Ureter (tissue), 1 donor: ENCODE measurements around the gene SEC24B. TPM values are rescaled to one million over a fixed set of nuclear protein-coding genes. Genes with fewer than 3 reads are reported as not detected.
"Not testable (repeated sequence)": the region's sequence is repeated elsewhere in the genome, so short reads cannot be mapped to it uniquely, and the experiment has no call there.

Experiments
- DNase-seq: peaks from one replicate; pipeline ENCODE4 v3.0.0-alpha.2; 2020; ENCODE audit warnings: low spot score
- total RNA-seq: library from RNA; stranded (reverse); gene quantifications from one replicate; pipeline ENCODE4 v1.2.4, GENCODE V29; 2023
- donor health status: DM: yes; HTN: yes; CAD: no.

The SEC24B gene
- total RNA-seq, 1 donor from 2014 or later, result 45.2 TPM

DNA sequence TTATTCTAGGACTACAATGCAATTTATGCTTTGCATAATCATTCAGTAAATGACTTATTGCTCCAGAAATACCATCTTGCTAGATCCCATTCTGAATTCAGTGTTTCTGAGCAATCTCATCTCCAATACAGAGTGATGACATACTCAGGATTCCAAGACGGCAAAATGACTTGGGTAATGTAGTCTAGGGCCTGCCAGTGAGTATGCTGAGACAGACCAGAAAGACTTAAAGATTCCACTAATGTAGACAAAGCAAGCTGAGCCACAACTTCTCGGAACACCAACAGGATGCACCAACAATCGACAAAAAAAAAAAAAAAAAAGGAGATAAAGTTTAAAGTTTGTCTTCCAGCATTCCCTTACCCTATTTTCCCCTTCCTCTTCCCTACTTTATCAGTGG, 919 bp upstream of the SEC24B start:
- DNase-seq, result no peak

GRCh38 chr4:109434007-109434971, 674 bp downstream of the SEC24B start:
- peak; percentile 48 for DNase-seq

GRCh38 chr4:109435635-109436034, 2.0 kb downstream of the SEC24B start:
- no peak for DNase-seq

- DNase-seq, result no peak
Observed at GRCh38 chr4:109436504-109436903, 2.9 kb downstream of the SEC24B start.

DNA sequence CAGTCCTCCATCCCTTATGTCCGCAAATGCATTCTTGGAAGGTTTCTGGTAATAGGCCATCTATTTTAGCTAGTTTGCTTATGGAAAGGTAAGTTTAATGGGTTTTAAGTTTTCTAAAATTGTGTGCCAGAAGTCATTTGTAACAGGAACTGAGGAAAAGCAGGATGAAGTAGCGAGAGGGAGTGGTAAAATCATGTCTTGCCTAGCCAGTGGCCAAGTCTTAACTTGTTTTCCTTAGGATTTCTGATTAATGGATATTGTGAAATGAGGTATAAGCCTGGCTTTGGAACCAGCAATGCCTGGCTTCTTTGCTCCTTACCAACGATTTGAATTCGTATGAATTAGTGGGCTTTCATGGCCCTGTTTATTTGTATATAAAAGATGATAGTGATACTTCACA, 7.3 kb downstream of the SEC24B start:
- no peak for DNase-seq

GRCh38 chr4:109441862-109442458, 8.3 kb downstream of the SEC24B start:
- no peak for DNase-seq

DNA sequence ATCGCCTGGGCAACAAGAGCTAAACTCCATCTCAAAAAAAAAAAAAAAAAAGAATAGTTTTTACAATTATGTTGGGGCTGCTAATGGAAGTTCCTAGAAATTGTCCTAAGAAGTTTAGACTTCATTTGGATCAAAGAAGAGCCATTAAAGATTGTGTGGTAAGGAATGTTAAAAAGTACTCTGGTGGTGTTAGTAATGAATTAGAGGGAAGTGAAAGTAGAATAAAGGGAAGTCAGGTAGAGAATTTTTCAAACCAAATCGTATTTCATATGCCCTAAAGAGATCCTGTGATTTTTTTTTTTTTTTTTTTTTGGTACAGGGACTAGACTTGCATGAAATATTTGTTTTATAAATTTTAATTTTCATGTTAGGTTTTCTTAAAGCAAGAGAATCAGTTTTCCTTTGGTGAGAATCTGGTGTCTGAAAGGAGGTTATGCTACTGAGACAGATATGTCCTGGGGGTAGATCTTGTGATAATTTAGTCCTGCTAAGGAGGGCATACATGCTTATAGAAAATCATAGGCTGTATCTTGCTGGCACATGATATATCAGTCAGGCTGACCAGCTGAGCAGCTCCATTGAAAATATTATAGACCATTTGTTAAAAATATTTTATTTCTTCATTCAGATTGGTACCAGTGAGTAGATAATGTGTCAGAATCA, 10.7 kb downstream of the SEC24B start:
- no peak for DNase-seq

DNA sequence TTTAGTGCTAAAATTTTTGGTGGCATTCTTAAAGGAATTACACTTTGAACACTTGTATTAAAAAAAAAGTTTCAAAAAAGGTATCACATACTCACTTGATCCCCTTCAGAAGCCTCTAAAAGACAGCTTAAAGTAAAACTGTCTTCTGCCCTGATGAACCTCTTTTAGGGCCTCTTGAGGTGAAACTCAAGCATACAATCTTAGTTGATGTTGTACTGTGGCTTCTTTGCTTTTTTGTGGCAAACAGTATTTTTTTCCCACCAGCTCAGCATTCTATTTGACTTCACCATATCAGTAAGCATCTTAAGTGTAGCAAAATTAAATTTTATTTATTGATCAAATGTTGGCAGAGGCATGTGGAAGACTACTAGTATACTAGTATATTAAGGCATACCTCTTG, 13.7 kb downstream of the SEC24B start:
- no peak for DNase-seq

DNA sequence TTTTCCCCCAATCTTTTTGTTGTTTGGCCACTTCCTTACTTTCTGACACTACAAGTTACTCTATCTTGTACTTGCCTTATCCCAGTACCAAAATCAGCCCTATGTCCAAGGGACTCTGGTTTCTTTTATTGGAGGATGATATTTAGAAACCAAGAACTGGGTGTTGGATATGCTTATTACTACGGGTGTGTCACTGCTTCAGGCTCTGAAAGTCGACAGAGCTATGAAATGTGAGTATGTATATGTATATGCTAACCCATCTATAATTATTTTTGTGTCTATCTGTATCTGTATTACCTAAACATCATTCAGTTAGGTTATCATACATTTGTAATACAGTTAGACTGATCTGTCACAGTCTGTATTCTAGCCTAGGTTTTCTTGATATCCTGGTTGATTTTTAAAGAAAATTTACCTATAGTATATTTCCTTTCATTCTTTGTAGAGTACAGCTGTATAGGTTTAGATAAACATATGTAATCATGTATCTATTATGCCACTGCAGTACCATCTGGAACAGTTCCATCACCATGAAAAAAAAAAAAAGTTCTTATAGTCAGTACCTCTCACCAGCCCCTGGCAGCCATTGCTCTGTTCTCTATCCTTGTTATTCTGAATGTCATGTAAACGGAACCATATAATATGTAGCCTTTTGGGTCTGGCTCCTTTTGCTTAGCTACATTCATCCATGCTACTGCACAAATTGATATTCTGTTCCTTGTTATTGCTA, 18.1 kb downstream of the SEC24B start:
- no peak for DNase-seq

- not testable (repeated sequence) for DNase-seq
Observed at GRCh38 chr4:109453110-109453509, 19.5 kb downstream of the SEC24B start.

DNA sequence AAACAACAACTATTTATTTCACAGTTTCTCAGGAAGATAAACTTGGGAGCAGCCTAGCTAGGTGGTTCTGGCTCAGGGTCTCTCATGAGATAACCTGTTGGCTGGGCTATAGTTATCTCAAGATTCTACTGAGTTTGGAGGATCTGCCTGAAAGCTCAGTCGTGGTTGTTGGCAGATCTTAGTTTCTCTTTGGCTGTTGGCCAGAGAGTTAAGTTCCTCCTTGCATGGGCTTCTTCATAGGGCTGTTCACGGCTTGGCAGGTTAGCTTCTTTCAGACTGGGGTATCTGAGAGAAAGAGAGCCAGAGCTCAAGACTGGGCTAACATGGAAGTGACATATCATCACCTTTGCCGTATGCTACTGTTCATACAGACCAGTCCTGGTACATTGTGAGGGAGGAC, 28.7 kb downstream of the SEC24B start:
- DNase-seq, result no peak

- no peak for DNase-seq
Observed at GRCh38 chr4:109462802-109463201, 29.2 kb downstream of the SEC24B start.

DNA sequence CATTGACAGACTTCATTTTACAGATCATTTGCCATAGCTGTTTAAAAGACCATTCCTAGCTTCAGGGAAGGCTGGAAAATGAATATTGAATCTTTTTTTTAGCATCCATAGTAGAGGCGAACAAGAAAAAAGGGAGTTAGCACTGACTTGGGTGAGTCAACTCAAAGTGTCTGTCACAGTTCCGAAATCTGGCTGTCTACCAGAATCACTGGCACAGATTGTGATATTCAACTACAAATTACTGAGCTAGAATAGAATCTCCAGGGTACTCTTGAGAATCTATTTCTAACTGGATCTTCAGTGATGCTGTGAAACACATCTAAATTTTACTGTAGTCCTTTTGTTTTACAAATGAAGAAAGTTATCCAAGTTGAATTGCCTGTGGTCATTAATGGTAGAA, 31.5 kb downstream of the SEC24B start:
- DNase-seq, result no peak

DNA sequence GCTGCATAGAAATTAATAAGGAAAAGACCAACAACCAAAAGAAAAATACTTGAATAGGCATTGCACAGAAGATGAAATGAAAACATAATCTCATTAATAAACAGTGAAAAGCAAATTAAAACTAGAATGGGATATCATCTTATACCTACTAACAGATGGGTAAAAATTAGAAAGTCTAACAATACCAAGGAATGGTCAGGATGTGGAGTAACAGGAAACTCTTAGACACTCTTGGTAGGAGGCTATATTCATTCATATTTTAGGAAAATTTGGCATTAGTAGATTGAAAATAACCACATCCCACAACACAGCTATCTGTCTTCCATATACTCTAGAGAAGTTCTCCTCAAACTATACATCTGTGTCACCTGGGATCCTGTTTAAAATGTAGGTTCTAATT, 36.3 kb downstream of the SEC24B start:
- no peak for DNase-seq

DNA sequence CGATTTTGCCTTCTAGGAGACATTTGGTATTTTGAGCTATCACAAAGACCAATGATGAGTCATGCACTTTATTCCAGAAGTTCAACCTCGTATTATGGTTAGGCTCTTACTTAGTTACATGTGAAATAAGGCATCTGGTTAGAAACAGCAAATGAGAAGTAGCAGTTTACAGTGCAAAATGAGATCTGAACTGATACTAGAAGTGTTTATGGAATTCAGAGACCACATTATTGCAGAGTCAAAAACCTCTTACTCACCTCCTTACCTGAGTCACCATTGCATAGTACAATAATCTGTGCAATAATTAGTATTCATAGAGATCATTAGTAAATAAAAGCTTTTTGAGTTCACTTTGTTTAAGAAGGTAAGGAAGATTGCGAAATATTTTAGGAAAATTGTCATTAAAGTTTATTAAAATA, 38.7 kb downstream of the SEC24B start:
- DNase-seq, result no peak

- DNase-seq, result no peak
Observed at GRCh38 chr4:109473824-109474223, 40.2 kb downstream of the SEC24B start.

DNA sequence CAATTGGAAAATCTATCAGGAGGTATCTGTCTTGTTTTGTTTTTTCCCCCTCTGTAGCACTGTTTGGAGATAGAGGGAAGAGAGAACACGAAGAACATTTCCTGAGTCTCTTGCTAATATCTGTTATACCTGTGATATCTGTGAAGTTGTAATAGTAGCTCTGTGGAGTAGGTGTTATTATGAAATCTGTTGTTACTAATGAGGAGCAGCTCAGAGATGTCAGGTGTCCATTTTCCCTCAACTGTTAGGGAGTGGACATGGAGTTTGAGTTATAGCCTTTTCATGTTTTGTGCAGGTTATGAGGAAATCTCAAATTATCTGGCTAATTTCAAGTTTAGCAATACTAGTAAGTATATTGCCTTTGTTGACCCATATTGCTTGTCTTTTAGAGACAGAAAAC, 52.4 kb downstream of the SEC24B start:
- DNase-seq, result no peak

- no peak for DNase-seq
Observed at GRCh38 chr4:109494563-109494962, 60.9 kb downstream of the SEC24B start.

GRCh38 chr4:109495514-109495913, 61.9 kb downstream of the SEC24B start:
- no peak for DNase-seq

DNA sequence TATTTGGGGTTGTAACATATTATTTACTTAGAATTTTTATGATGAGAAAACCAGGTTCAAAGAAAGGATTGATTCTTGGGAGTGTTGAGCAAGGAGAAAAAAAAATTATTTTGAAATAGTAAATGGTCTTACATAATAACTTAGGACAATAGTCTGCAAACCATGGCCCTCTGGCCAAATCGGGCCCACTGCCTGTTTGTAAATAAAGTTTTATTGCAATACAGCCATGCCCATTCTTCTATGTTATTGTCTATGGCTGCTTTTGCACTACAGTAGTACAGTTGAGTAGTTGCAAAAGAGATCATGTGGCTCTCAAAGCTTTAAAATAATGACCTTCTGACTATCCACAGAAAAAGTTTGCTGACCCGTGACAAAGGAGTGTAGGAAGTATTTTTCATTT, 63.3 kb downstream of the SEC24B start:
- no peak for DNase-seq

DNA sequence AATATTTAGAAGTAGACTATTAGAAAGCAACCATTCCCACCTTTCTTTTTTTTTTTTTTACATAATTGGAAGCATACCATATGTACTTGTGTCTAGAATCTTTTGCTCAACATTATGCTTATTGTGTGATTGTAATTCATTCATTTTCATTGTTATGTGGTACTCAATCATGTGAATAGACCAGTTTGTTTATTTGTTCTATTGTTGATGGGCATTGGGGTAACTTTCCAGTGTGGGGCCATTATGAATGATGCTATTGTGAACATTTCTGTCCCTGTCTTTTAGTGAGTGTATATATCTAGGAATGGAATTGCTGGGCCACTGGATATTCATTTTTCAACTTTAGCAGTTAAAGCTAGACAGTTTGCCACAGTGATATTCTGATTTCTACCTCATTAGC, 63.9 kb downstream of the SEC24B start:
- DNase-seq, result no peak

DNA sequence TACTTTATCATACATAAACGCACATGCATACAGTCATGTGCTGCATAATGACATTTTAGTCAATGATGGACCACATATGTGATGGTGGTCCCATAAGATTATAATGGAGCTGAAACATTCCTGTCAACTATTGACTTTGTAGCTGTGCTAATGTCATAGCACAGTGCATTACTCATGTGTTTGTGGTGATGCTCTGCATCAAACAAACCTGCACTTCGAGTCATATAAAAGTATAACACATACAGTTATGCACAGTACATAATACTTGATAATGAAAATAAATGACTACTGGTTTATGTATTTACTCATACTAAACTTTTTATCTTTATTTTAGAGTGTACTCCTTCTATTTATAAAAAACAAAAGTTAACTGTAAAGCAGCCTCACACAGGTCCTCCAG, 65.9 kb downstream of the SEC24B start:
- no peak for DNase-seq
